ENCODE results near the gene PIGZ.
A peak's percentile ranks its signal among the peaks of the same experiment; 100 is the strongest.

PIGZ gene

GRCh38 chr3:196967412-196968232 is 1.0 kb downstream of the PIGZ start:
- no peak for DNase-seq (ENCODE audit: low spot score)
- no peak for TF ChIP-seq CTCF (conservative IDR thresholded peaks at IDR 0.05; ENCODE audit: low read depth)
- H3K27ac ChIP-seq, result peak overlapping the region; percentile 80
- ChIA-PET POLR2A (ENCODE audit: low non-redundant PET) (no interaction called here), CTCF (interaction anchor here (0.6 kb wide), 1 partner anchor 62 kb away, joined by 3 read pairs; no protein-coding TSS in a partner anchor)

GRCh38 chr3:196966526-196967401 is 1.9 kb downstream of the PIGZ start:
- no peak overlapping the region for H3K27ac ChIP-seq
- ChIA-PET POLR2A (ENCODE audit: low non-redundant PET) (no interaction called here), CTCF (interaction anchor here (0.6 kb wide), 1 partner anchor 78 kb away, joined by 3 read pairs; no protein-coding TSS in a partner anchor)
- TF ChIP-seq CTCF (conservative IDR thresholded peaks at IDR 0.05; ENCODE audit: low read depth), result no peak
- no peak for DNase-seq (ENCODE audit: low spot score)

- no peak for DNase-seq (ENCODE audit: low spot score)
- ChIA-PET POLR2A (ENCODE audit: low non-redundant PET) (no interaction called here), CTCF (interaction anchor here (0.8 kb wide), 1 partner anchor 34 kb away, joined by 3 read pairs; no protein-coding TSS in a partner anchor)
- TF ChIP-seq CTCF (conservative IDR thresholded peaks at IDR 0.05; ENCODE audit: low read depth), result no peak
- no peak overlapping the region for H3K27ac ChIP-seq
Observed at GRCh38 chr3:196965804-196966173, 2.8 kb downstream of the PIGZ start.

- no peak overlapping the region for H3K27ac ChIP-seq
- POLR2A ChIA-PET (ENCODE audit: low non-redundant PET), result no interaction called here
- no peak for TF ChIP-seq CTCF (conservative IDR thresholded peaks at IDR 0.05; ENCODE audit: low read depth)
- no peak for DNase-seq (ENCODE audit: low spot score)
- CTCF ChIA-PET, result interaction anchor here (0.8 kb wide), 1 partner anchor 33 kb away, joined by 3 read pairs; no protein-coding TSS in a partner anchor
Observed at GRCh38 chr3:196965112-196965803, 3.4 kb downstream of the PIGZ start.

- H3K27ac ChIP-seq, result no peak overlapping the region
- POLR2A ChIA-PET (ENCODE audit: low non-redundant PET), result no interaction called here
- no peak for TF ChIP-seq CTCF (conservative IDR thresholded peaks at IDR 0.05; ENCODE audit: low read depth)
- no peak for DNase-seq (ENCODE audit: low spot score)
- CTCF ChIA-PET, result no interaction called here
Observed at GRCh38 chr3:196963631-196963953, 5.0 kb downstream of the PIGZ start.

Data from RWPE1 (cell line).